Tibial artery (tissue), 4 donors: ENCODE measurements around the gene TNIP1.

Source experiments
- DNase-seq, 2 donors: peaks; one replicate each; pipeline ENCODE4 v3.0.0-alpha.2; 2019
- H3K27ac ChIP-seq, 2 donors: fragments of 200-600 bp; sonication (generic) in 1 of 2; 1 replicate in 1 of 2; 2 replicates in 1 of 2; pipeline ENCODE4 v1.5.1; 2018 to 2019; ENCODE audit warnings: mild to moderate bottlenecking in 1 of 2
- H3K27me3 ChIP-seq, 2 donors: fragments of 200-600 bp; sonication (generic) in 1 of 2; one replicate each; pipeline versions ENCODE4 v1.5.1 to v1.6.0; 2016 to 2019
- H3K36me3 ChIP-seq, 3 donors: fragments of 200-600 bp; sonication (generic) in 2 of 3; one replicate each; pipeline ENCODE4 v1.5.1; 2016 to 2019; ENCODE audit warnings: mild to moderate bottlenecking in 2 of 3
- H3K4me1 ChIP-seq, 4 donors: fragments of 200-600 bp; sonication (generic) in 2 of 4; 1 replicate in 3 of 4; 2 replicates in 1 of 4; pipeline ENCODE4 v1.5.1; 2016 to 2019
- H3K4me3 ChIP-seq, 2 donors: fragments of 200-600 bp; sonication (generic) in 1 of 2; 1 replicate in 1 of 2; 2 replicates in 1 of 2; pipeline ENCODE4 v1.5.1; 2018 to 2019; ENCODE audit warnings: mild to moderate bottlenecking in 2 of 2
- H3K9me3 ChIP-seq, 3 donors: fragments of 200-600 bp; sonication (generic) in 1 of 3; one replicate each; pipeline ENCODE4 v1.5.1; 2016 to 2019
- intact Hi-C: fragments of 100-400 bp; cut with DNase I; formaldehyde crosslinking; loops from one replicate; pipeline ENCODE4 v1.15.0; 2023; ENCODE audit warnings: low total_unique reads
- TF ChIP-seq, protein P1 (sequence below), 2 experiments: fragments of 200-600 bp in 1 of 2; fragments of 450-650 bp in 1 of 2; IDR thresholded peaks; one replicate each; pipeline ENCODE4 v1.5.1; 2017 to 2019; ENCODE audit warnings: antibody characterized with exemption in 2 of 2, mild to moderate bottlenecking in 1 of 2, moderate library complexity in 1 of 2

Gene TNIP1, protein sequence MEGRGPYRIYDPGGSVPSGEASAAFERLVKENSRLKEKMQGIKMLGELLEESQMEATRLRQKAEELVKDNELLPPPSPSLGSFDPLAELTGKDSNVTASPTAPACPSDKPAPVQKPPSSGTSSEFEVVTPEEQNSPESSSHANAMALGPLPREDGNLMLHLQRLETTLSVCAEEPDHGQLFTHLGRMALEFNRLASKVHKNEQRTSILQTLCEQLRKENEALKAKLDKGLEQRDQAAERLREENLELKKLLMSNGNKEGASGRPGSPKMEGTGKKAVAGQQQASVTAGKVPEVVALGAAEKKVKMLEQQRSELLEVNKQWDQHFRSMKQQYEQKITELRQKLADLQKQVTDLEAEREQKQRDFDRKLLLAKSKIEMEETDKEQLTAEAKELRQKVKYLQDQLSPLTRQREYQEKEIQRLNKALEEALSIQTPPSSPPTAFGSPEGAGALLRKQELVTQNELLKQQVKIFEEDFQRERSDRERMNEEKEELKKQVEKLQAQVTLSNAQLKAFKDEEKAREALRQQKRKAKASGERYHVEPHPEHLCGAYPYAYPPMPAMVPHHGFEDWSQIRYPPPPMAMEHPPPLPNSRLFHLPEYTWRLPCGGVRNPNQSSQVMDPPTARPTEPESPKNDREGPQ

DNA sequence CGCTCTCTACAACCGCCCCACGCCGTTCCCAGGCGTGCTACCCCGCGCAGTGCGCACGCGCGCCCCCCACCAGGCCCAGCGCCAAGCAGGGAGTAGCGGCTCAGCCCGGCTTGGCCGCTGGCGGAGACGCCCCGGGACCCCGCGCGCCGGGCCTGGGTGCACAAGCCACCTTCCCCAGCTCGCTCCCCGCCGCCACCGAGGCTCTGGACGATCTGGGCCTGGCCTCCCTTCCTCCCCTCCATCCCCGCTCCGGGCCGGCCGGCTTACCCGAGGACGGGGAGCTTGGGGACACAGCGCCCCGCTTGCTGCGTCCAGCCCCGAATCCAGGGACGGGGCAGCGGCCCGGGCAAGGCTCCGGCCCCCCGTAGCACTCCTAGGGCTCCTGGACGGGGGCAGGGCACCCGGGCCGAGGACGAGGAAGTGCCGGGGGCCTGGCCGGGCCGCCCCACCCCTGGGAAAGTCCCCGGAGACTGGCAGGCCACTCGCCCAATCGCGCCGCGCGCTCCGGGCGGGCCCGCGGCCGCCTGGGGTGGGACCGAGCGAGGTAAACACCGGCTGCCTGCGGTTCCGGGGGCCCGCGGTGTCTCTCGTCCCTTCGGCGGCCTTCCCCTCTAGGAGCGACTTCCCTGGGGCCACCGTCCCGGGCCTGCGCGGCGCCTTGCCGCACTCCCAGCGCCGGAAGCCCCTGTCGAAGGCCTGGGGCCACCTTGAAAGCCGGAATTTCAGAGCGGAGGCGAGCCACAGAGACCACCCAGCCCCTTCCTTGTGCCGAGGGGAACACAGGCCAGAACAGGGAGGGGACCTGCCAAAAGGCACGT lies at the start of gene TNIP1:
TNIP1 (minus strand) TSS at position 422 of the 818 bp plus-strand sequence. CDS start 15,939 bp downstream, outside the sequence.
- peaks cover 0 to 64% (median 48%) of the 10 kb centered on the region in 4 donors for H3K4me1 ChIP-seq
- no peaks in the 10 kb centered on the region for H3K27me3 ChIP-seq
- peak; percentile 89 to 97 for DNase-seq
- intact Hi-C loops = no loop called here
- peak within 1 kb of the TSS; percentile 95 to 99 for H3K27ac ChIP-seq
- H3K4me3 ChIP-seq = peak within 1 kb of the TSS; percentile 84 to 98
- TF ChIP-seq, protein P1, sequence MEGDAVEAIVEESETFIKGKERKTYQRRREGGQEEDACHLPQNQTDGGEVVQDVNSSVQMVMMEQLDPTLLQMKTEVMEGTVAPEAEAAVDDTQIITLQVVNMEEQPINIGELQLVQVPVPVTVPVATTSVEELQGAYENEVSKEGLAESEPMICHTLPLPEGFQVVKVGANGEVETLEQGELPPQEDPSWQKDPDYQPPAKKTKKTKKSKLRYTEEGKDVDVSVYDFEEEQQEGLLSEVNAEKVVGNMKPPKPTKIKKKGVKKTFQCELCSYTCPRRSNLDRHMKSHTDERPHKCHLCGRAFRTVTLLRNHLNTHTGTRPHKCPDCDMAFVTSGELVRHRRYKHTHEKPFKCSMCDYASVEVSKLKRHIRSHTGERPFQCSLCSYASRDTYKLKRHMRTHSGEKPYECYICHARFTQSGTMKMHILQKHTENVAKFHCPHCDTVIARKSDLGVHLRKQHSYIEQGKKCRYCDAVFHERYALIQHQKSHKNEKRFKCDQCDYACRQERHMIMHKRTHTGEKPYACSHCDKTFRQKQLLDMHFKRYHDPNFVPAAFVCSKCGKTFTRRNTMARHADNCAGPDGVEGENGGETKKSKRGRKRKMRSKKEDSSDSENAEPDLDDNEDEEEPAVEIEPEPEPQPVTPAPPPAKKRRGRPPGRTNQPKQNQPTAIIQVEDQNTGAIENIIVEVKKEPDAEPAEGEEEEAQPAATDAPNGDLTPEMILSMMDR (IDR thresholded peaks at IDR 0.05) = no peak
- no peaks in the 10 kb centered on the region for H3K9me3 ChIP-seq
- H3K36me3 ChIP-seq = no peaks in the 10 kb centered on the region

GRCh38 chr5:151130235-151130921 lies 49.5 kb upstream of the TNIP1 start:
- Histone ChIP-seq H3K27ac (no peak overlapping the region), H3K36me3 (peaks cover 82 to 100% (median 86%) of the 10 kb centered on the region in 3 donors), H3K27me3 (no peaks in the 10 kb centered on the region), H3K4me3 (no peak overlapping the region), H3K4me1 (no peaks in the 10 kb centered on the region), H3K9me3 (no peaks in the 10 kb centered on the region)
- TF ChIP-seq, protein P1 (IDR thresholded peaks at IDR 0.05) = no peak
- intact Hi-C loops = no loop called here
- DNase-seq = no peak

DNA sequence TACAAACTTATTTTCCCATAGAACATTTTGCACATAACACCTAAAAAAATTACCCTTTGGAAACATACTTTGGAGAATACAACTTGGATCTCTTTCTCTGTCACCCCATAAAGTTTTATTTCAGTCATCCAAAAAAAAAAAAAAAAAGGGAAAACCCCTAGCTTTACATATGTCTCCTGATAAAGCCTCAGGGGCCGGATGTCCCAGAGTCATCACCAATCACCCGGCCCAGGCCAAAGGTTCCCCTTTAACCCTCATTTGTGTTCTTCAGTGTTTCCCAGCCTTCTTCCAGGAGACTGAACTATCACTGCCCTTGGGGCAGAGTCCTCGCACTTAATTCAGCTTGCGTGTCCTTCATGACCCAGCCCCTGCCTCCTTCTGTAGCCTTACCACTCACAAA lies 48.0 kb upstream of the TNIP1 start:
- Histone ChIP-seq H3K36me3 (peaks cover 66 to 99% (median 70%) of the 10 kb centered on the region in 3 donors), H3K27ac (no peak overlapping the region), H3K27me3 (no peaks in the 10 kb centered on the region), H3K4me3 (no peak overlapping the region), H3K4me1 (peaks cover 0 to 8% (median 4%) of the 10 kb centered on the region in 4 donors), H3K9me3 (no peaks in the 10 kb centered on the region)
- TF ChIP-seq, protein P1 (IDR thresholded peaks at IDR 0.05) = no peak
- intact Hi-C loops = loop anchor here (5.0 kb wide), 1 partner anchor 108 kb away; no protein-coding TSS in a partner anchor
- DNase-seq = no peak

DNA sequence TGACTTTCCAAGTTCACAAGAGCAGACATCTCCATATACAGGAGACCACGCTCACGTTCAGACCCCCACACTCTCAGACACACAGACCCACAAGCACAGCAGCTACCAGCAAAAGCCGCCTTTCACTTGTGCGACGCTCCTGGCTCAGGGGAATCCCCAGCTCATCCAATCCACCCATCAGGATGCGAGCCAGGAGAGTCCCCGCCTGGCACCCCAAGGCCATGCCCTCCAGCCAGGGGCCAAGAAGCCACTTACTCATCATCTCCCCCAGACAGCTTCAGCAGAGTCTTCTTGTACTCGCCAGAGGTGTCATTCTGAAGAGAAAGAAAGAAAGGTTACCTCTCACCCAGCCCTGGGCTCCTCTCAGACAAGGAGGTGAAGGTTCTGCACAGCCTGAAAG lies 47.1 kb upstream of the TNIP1 start:
- TF ChIP-seq, protein P1 (IDR thresholded peaks at IDR 0.05) = no peak
- intact Hi-C loops = loop anchor here (2.0 to 5.0 kb wide), 2 partner anchors 37 to 109 kb away; no protein-coding TSS in a partner anchor
- peaks cover 63 to 99% (median 70%) of the 10 kb centered on the region in 3 donors for H3K36me3 ChIP-seq
- H3K4me1 ChIP-seq = peaks cover 0 to 12% (median 7%) of the 10 kb centered on the region in 4 donors
- no peak overlapping the region for H3K27ac ChIP-seq
- no peak overlapping the region for H3K4me3 ChIP-seq
- H3K27me3 ChIP-seq = no peaks in the 10 kb centered on the region
- no peaks in the 10 kb centered on the region for H3K9me3 ChIP-seq
- DNase-seq = no peak

GRCh38 chr5:151126199-151126645 lies 45.4 kb upstream of the TNIP1 start:
- no peak overlapping the region for H3K4me3 ChIP-seq
- H3K27ac ChIP-seq = no peak overlapping the region
- peaks cover 0 to 12% (median 7%) of the 10 kb centered on the region in 4 donors for H3K4me1 ChIP-seq
- peak; percentile 73 to 78 for DNase-seq
- H3K9me3 ChIP-seq = no peaks in the 10 kb centered on the region
- TF ChIP-seq, protein P1 (IDR thresholded peaks at IDR 0.05) = peak; percentile 72 to 87
- H3K36me3 ChIP-seq = peaks cover 63 to 99% (median 70%) of the 10 kb centered on the region in 3 donors
- no peaks in the 10 kb centered on the region for H3K27me3 ChIP-seq
- intact Hi-C loops = loop anchor here (2.0 to 5.0 kb wide), 2 partner anchors 39 to 111 kb away; no protein-coding TSS in a partner anchor
